ENCODE measurements around the gene DEAF1.
"Not testable (repeated sequence)": the region's sequence is repeated elsewhere in the genome, so short reads cannot be mapped to it uniquely, and the experiment has no call there.

DEAF1 gene, protein sequence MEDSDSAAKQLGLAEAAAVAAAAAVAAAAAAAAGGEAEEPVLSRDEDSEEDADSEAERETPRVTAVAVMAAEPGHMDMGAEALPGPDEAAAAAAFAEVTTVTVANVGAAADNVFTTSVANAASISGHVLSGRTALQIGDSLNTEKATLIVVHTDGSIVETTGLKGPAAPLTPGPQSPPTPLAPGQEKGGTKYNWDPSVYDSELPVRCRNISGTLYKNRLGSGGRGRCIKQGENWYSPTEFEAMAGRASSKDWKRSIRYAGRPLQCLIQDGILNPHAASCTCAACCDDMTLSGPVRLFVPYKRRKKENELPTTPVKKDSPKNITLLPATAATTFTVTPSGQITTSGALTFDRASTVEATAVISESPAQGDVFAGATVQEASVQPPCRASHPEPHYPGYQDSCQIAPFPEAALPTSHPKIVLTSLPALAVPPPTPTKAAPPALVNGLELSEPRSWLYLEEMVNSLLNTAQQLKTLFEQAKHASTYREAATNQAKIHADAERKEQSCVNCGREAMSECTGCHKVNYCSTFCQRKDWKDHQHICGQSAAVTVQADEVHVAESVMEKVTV

DNA sequence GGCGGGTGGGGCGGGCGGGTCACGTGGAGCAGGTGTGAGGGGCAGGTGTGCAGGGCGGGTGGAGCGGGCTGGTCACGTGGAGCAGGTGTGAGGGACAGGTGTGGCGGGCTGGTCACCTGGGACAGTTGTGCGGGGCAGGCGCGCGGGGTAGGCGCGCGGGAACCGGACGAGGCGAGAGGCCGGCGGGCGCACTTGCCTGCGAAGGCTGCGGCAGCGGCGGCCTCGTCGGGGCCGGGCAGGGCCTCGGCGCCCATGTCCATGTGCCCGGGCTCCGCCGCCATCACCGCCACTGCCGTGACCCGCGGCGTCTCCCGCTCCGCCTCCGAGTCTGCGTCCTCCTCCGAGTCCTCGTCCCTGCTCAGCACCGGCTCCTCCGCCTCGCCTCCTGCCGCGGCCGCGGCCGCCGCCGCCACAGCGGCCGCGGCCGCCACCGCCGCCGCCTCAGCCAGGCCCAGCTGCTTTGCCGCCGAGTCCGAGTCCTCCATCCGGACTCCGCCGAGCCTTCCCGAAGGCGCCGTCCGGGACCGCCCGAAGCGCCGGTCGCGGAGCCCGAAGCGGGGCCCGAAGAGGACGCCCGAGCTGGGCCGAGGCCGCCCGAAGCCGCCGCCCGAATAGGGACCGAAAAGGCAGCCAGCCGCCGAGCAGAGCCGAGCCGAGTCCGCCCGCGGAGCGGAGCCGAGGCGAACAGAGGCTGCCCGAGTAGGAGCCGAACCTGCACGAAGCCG is at the start of gene DEAF1:
Gene DEAF1 (minus strand): TSS at position 660 of the 725 bp plus-strand sequence. CDS start 175 bp downstream, at position 485.
- DNase-seq (ENCODE audit: low read depth), result peak; percentile 98

DNA sequence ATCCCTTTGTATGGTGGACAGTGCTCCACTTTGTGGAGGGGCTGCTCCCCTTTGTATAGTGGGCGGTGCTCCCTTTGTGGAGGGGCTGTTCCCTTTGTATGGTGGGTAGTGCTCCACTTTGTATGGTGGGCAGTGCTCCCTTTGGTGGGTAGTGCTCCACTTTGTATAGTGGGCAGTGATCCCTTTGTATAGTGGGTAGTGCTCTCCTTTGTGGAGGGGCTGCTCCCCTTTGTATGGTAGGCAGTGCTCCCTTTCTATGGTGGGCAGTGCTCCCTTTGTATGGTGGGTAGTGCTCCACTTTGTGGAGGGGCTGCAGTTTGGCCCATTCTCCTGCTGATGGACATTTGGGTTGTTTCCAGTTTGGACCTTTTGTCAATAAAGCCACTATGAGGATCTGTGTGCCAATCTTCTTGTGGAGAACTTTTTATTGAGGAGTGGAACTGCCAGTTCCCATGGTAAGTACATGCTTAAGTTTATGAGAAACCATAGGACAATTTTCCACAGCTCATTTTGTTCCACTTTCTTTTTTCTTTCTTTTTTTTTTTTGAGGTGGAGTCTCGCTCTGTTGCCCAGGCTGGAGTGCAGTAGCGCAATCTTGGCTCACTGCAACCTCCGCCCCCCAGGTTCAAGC is 47.7 kb upstream of the DEAF1 start:
- no peak for DNase-seq (ENCODE audit: low read depth)

DNA sequence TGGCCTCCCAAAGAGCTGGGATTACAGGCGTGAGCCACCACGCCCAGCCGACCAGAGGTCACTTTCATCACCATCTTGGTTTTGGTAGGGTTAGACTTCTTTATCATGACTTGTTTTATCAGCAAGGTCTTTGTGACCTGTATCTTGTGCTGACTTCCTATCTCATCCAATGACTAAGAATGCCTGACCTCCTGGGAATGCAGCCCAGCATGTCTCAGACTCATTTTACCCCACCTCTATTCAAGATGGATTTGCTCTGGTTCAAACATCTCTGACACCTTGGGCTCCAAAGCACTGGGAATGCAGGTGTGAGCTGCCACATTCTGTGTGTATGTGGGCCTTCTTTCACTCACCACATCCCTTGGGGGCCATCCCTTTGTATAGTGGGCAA is 47.1 kb upstream of the DEAF1 start:
- DNase-seq (ENCODE audit: low read depth), result no peak

DNA sequence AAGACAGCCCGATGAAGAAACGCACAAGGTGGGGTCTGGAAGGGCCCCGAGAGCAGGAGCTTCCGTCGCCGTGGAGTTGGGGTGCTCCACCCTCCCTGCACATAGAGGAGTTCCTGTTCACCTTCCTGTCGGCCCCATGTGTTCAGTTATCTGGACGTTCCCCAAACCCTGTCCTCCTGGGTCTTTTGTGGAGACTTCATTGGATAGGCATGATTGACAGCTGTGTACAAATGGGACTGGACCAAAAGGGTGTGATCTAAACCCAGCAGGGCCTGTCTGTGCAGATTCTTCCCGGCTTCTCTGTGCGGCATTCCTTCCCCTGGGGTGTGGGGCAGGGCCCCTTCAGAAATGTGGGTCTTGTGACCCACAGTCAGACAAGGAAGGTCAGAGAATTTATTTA is 42.9 kb upstream of the DEAF1 start:
- not testable (repeated sequence) for DNase-seq (ENCODE audit: low read depth)

DNA sequence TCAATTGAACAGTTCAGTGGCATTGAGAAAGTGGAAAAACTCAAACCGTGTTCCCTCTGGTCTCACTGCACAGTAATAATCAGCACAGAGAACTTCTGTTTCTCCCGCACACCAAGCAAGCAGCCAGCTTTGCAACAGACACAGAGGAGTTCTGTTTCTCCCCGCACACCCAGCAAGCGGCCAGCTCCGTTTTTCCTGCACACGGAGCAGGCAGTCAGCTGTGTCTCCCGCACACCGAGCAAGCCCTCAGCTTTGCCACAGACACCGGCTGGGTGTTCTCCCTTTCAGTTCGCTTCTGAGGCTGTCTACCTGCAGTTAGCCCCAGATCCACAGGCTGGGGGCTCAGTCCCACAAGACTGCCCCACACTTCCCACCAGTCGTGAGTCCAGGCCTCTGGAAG is 42.3 kb upstream of the DEAF1 start:
- DNase-seq (ENCODE audit: low read depth), result no peak

DNA sequence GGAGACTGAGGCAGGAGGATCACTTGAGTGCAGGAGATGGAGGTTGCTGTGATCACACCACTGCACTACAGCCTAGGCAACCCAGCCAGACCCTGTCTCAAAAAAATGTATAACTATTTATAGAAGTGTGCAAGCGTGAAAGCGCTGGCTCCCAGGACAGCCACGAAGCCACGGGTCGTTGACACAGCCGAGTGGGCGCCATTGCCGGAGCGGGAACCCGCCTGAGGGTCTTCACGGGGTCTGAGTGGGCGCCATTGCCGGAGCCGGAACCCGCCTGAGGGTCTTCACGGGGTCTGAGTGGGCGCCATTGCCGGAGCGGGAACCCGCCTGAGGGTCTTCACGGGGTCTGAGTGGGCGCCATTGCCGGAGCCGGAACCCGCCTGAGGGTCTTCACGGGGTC is 39.5 kb upstream of the DEAF1 start:
- not testable (repeated sequence) for DNase-seq (ENCODE audit: low read depth)

DNA sequence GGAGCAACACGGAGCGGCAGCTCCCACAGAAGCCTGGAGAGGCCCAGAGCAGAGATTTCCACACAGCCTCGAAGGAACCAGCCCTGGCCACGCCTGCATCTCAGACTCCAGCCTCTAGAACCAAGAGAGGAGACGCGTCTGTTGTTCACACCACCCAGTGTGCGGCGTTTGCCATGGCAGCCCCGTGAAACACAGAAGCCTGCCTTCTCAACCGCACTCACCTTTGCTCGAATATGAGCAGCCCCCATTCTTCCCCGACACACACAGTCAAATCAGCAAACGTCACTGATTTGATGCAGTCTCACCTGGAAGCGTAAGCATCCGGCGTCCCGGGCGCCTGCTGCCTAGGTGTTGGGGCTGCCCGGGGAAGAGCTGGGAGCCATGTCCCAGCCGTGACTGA is 38.0 kb upstream of the DEAF1 start:
- DNase-seq (ENCODE audit: low read depth), result no peak

DNA sequence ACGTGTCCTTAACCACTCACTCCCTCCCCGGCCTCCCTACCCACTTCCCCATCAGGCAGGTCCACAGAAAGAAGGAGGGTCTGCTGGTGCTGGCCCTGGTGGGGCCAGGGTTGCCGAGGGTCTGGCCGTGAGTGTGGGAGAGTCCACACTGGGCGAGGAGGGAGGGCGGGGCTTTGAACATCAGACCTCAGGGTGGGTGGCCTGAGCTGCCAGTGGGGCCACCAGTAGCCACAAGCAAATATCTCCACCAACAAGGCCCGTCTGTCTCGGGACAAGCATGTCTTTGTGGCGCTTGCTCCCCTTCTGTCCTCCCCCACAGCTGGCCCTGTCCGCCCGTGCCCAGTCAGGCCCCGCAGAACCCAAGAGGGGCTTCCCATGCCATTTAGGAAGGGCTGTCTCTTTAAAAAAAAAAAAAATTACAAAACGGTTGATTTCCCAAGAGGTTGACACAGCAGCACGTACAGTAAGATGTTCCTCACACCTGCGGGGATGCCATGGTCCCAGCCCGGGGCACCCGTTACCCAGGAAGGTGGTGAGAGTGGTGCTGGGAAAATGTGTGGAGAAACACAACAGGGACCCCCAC is 34.6 kb upstream of the DEAF1 start:
- DNase-seq (ENCODE audit: low read depth), result no peak

DNA sequence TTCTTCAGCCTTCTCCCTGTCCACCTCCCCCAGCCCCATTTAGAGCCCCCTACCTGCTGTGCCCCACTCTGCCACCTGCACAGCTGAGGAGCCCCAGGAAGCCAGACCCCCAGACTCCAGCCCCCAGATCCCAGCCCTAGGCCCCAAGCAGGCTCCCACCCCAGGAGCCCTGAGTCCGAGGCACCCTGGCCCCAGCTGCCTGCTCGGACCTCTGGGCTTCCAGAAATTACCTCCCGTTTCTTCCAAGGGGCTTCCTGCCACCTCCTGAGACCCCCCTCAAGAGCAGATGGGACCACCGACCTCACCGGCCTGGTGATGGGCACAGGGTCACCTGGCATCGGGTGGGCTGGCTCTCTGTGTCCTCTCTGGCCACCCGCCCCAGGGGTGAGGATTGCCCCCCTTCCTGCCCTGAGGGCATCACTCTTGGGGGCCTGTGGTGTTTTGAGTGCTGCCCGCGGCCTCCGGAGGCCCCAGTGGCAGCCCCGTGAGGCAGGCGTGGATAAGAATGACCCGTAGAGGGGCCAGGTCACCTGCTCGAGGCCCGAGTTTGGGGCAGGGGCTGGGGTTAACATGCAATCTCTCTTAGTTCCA is 34.0 kb upstream of the DEAF1 start:
- DNase-seq (ENCODE audit: low read depth), result no peak

DNA sequence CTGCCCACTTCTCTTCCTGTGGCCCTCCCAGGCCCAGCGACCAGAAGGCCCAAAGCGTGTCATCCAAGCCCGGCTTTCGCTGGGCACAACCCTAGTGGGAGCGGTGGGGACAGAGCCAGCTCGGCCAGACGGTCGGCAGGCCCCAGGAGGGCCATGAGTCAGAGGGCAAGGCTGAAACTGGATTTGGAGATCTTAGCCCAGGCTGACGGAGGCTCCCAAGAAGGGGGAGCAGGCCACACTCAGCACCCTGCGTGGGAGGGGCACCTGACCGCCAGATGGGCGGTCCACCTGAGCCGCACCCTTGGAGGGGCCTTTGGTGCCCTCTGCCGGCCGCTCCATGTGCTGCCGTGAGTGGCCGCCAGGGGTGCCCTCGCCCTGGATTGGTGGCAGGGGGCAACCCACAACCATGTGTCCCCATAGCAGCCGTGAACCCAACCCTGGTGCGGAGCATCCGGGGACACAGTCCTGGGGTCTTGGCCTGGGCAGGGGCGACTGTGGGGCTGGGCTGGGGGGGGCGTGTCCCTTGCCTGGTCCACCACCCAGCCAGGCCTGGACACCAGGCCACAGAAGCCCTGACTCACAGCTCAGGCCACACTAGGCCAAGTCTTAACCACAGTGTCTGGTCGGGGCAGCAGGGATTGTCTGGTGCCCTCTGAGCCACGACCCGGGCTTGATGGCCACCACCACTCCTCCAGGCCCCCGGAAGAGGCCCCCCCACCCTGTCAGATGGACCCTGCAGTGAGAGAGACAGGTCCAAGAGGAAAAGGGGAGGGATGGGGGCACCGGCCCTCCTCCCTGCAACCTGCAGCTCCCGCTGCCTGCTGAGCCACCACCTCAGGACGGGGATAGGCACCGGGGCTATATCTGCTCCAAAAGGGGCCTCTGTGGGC is 33.1 kb upstream of the DEAF1 start:
- peak; percentile 64 for DNase-seq (ENCODE audit: low read depth)

DNA sequence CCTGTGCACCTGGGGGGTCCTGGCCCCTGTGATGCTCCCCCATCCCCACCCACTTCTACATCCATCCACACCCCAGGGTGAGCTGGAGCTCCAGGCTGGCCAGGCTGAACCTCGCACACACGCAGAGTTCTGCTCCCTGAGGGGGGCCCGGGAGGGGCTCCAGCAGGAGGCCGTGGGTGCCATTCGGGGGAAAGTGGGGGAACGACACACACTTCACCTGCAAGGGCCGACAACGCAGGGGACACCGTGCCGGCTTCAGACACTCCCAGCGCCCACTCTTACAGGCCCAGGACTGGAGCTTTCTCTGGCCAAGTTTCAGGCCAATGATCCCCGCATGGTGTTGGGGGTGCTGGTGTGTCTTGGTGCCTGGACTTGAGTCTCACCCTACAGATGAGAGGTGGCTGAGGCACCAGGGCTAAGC is 32.3 kb upstream of the DEAF1 start:
- no peak for DNase-seq (ENCODE audit: low read depth)

DNA sequence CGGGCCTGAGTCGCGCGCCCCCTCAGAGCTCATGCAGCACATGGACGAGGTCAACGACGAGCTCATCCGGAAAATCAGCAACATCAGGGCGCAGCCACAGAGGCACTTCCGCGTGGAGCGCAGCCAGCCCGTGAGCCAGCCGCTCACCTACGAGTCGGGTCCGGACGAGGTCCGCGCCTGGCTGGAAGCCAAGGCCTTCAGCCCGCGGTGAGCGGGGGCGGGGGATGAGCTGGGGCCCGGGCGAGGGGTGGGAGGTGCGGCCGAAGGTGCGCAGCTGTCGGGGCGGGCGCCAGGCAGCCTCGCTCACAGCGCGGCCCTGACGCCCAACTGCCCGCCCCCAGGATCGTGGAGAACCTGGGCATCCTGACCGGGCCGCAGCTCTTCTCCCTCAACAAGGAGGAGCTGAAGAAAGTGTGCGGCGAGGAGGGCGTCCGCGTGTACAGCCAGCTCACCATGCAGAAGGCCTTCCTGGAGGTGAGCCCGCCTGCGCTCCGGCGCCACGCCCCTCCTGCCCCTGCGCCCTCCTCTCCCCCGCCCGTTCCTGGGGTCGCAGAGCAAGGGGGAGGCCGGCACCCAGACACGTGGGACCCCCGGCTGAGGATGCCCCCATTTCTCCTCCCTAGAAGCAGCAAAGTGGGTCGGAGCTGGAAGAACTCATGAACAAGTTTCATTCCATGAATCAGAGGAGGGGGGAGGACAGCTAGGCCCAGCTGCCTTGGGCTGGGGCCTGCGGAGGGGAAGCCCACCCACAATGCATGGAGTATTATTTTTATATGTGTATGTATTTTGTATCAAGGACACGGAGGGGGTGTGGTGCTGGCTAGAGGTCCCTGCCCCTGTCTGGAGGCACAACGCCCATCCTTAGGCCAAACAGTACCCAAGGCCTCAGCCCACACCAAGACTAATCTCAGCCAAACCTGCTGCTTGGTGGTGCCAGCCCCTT is 31.5 kb upstream of the DEAF1 start:
- no peak for DNase-seq (ENCODE audit: low read depth)

DNA sequence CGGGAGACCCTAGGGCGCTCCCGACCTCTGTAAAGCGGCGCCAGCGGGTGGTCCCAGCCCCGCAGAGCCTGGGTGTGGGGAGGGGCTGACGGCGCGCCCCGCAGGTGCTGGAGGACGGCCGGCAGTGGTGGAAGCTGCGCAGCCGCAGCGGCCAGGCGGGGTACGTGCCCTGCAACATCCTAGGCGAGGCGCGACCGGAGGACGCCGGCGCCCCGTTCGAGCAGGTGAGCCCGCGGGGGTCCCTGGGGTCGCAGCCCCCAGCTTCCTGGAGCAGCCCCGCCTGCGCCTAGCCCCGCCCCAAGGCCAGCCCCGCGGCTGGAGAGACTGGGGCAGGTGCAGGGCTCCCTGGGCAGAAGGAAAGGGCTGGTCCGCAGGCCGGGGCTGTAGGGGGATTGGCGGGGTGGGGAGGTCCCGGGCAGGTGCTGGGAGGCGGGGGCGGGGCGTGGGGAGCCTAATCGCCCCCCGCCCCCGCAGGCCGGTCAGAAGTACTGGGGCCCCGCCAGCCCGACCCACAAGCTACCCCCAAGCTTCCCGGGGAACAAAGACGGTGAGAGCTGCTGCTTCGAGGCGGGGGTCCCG is 30.7 kb upstream of the DEAF1 start:
- no peak for DNase-seq (ENCODE audit: low read depth)

DNA sequence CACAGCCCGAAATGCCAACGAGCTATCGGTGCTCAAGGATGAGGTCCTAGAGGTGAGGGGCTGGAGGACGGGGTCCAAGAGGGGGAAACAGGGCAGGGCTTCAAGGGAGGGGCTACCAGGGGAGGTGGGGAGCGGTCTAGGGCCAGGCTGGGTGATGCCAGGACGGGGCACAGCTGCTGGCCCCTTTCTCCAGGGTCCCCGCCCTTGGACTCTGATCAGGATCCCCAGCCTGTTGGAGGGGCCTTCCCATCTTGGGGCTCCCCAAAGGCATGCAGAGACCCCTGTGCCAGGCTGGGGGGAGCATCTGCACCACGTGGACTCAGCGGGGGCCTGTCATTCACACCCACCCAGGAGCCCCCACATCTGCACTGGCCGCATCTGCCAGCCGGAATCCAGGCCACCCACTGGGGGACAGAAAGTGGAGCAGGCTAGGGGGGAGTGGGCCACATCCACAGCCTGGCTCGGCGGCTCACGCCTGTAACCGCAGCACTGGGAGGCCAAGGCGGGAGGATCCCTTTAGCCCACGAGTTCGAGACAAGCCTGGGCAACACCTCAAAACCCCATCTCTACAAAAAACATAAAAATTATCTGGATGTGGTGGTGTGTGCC is 29.9 kb upstream of the DEAF1 start:
- DNase-seq (ENCODE audit: low read depth), result no peak

DNA sequence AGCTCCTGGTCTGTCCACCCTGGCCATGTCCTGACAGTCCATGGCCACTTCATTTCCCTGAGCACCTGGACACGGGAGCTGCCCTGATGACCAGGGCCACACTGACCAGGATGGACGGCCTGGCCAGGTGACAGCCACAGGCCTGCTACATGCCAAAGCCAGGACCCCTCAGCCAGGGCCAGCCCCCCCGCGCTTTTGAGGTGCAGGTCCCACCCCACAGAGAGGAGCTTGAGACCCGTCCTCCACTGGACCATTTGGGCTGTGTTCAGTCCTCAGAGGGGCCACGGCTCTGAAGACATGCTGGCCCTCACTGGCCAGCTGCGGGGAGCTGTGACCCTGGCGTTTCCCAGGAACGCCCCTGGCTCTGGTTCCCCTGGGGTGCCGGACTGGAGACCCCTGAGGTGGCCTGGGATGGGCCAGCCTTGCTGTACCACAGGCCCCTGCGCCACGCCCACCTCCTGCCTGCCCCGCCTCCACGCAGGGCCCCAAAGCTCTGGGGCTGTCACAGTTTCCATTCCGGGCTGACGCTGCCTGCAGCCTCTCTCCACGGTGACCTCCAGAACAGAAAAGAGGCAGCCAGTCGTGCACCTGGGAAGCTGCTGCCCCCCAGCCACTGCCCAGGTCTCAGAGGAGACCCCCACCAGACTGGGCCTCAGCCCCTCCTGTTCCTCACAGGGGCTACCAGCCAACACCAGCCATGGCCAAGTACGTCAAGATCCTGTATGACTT is 29.2 kb upstream of the DEAF1 start:
- no peak for DNase-seq (ENCODE audit: low read depth)

DNA sequence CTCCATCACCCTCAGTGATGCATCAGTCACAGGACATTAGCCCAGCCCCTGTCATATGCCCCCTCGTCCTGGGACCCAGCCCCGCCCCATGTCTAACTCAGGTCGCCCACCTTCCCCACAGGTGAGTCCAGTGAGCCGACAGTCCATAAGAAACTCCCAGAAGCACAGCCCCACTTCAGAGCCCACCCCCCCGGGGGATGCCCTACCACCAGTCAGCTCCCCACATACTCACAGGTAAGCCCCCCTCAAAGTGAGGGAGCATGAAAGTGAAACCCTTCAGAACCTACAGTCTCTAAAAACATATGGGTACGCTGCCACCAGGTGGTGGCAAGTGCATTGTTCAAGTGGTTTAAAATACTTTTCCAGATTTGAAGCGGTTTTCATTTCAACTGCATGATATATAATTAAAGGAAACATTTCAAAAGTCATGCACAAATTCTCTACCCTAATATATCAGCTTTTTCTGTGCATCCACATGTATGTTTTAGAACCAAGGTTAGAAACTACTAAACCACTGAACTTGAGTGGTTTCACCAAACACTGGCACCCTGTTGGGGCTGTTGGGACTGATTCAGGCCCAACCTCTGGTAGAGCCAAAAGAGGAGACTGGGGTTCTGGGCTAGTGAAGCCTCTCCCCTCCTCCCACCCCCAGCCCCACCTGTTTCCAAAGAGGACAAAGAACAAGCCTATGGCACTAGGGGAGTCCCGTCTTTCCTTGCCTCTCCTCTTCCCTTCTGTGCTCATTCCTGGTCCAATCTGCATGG is 28.3 kb upstream of the DEAF1 start:
- peak; percentile 42 for DNase-seq (ENCODE audit: low read depth)

DNA sequence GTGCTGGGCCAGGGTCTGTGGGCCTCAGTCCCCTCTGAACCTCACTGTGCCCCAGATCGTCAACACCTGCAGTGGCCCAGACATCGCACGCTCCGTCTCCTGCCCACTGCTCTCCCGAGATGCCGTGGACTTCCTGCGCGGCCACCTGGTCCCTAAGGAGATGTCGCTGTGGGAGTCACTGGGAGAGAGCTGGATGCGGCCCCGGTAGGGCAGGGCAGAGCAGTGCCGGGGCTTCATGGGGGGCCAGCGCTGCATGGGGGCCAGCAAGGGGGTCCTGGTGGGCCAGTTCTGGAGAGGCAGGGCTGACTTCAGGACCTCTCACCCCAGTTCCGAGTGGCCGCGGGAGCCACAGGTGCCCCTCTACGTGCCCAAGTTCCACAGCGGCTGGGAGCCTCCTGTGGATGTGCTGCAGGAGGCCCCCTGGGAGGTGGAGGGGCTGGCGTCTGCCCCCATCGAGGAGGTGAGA is 27.4 kb upstream of the DEAF1 start:
- no peak for DNase-seq (ENCODE audit: low read depth)
